ENCODE data around the gene CAMK1G.

CAMK1G gene

GRCh38 chr1:209565759-209566678 is 17.5 kb upstream of the CAMK1G start:
- DNase-seq = peak; percentile 82

GRCh38 chr1:209567698-209568175 is 15.8 kb upstream of the CAMK1G start:
- no peak for DNase-seq

- peak; percentile 82 for DNase-seq
Observed at GRCh38 chr1:209569455-209570207, 13.9 kb upstream of the CAMK1G start.

GRCh38 chr1:209570743-209571142 is 12.8 kb upstream of the CAMK1G start:
- no peak for DNase-seq

DNA sequence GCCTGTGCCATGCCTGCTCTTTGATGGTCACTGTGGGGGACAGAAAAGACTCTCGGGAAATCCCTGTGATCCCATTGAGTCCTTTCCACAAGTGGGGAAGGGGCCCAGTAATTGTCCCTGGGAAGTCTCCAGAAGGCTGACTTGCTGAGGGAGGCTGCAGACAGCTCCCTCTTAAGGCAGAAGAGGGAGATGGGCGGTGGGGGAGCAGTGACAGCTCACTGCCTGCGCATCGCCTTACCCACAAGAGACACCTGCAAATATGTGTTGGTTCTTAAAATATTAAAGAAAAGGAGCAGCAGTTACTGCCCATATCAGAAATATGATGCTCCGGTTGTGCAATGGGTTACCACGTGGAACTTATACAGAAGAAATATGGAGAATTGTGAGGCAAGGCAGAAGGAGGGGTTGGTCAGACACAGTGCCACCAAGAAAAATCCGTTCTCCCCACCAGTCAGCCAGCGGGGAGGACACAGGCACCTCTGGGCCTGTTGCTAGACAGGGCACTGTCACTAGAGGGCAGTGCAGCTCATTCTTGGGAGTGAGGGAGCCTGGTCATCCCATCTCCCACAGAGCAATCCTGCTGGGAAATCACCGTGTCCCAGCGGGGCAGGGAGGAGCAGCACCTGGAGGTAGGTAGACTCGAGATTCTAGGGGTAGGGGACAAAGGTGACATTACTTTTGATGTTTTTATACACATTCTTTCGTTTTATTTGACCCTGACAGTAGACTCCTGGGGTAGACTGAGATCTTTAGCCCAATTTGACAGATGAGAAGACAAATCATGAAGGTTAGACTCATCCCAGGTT is 6.9 kb upstream of the CAMK1G start:
- peak; percentile 49 for DNase-seq

DNA sequence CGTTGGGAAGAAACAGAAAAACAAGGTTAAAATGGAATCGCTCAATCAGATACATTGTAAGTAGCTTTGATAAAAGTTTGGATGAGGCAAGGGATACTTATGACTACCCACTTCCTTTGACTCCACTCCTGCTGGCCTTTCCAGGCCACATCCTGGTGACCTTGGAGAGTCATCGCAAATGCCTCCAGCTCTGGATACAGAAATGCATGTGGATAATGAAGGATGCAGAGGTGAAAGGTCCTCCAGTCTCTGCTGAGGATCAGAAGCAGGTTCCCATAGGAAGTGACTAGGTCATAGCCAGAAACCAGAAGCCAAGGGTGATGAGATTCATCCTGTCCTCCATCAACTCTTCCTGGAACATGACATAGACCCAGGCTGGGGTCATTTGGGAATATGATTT is 6.2 kb upstream of the CAMK1G start:
- no peak for DNase-seq

- no peak for DNase-seq
Observed at GRCh38 chr1:209580577-209580976, 2.9 kb upstream of the CAMK1G start.

DNA sequence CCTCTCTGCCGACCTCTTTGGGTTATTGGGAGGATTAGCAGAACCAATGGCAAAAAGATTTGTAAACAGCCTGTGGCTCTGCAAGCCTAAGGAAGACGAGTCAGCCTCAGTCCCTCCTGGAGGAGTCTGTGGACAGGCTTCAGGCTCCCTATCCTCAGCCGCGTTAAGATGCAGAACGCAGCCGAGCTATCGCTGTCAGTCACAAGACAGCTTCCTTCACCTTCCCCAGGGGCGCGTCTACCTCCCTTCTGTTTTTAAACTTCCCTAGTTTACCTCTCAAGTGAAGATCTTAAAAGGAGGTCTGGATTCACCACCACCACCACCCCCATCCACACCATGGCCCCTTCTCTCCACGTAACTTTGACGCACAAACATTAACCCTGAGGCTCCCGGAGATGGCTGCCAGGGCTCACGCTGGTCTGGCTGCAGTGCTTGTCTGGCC is 738 bp downstream of the CAMK1G start:
- DNase-seq = no peak

- no peak for DNase-seq
Observed at GRCh38 chr1:209585197-209585596, 1.7 kb downstream of the CAMK1G start.

DNA sequence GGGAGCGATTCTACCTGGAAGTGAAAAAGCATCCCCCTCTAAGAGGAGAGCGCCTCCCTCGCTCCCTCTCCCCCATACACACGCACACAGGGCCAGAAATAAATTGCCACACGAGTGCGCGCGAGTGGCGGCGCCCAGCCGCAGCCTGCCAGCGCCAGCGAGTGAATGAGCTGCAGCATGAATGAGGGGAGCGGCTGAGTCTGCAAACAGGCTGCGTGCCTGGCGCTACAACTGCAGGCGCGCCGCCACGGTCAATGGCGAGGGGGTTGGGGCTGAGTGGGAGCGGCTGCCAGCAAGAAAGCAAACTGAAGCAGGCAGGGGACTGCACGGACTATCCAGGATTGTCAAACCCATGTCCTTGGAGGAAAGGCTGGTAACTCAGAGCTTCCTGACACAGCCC is 2.2 kb downstream of the CAMK1G start:
- DNase-seq = peak; percentile 55

- DNase-seq = no peak
Observed at GRCh38 chr1:209586221-209586740, 2.8 kb downstream of the CAMK1G start.

GRCh38 chr1:209587789-209588188 is 4.3 kb downstream of the CAMK1G start:
- DNase-seq = no peak

- DNase-seq = no peak
Observed at GRCh38 chr1:209589440-209589839, 5.9 kb downstream of the CAMK1G start.

GRCh38 chr1:209589863-209590262 is 6.3 kb downstream of the CAMK1G start:
- DNase-seq = no peak

DNA sequence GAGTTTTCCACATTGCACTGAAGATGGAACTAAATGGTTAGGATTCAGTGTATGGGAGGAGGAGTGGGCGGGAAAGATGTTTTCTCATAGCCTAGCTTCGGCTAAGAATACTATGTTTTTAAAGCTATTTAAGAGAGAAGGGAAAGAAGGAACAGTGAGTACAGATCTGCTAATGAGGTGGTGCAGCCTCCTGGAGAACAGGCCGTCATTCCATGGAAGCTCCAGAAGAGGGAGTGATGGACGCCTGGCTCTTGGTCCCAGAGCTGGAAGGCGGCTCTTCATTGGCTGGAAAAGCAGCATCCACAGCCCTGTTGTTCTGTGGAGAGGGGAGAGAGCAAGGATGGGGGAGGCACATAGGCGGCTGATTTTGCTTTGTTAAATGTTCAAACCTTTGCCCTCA is 6.9 kb downstream of the CAMK1G start:
- no peak for DNase-seq

DNA sequence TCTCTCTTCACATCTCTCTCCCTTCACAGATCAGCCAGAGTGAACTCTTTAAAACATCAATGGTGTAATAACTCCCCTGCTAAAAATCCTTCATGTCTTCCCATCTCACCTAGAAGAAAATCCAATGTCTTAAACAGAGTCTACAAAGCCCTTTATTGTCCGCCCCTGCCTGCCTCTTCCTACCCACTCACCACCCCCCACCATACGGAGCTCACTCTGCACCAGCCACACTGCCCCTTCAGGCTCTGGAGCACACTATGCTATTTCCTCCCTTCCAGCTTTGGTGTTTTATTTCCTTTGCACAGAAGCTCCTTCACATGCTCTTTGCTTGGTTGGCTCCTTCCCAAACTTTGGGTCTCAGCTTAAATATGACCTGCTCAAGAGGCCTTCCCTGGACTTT is 10.2 kb downstream of the CAMK1G start:
- DNase-seq = no peak

DNA sequence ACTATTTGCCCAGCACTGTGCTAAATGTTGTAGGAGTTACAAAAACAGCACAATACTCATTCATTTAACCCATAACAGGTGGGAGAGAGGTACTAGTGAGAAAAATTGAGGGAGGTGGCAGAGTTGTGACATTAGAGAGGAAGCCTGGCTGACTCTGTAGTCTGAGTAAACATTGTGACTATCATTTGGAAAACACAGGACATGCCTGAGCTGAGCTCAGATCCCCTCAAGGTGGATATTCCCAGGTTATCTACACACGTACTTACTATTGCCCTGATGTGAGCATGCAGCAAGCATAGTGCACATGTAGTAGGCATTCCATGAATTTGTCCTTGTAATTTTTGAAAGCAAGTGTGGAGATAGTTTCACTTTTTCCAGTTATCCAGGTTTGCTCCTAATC is 10.9 kb downstream of the CAMK1G start:
- no peak for DNase-seq

- DNase-seq = no peak
Observed at GRCh38 chr1:209595028-209595427, 11.5 kb downstream of the CAMK1G start.

DNA sequence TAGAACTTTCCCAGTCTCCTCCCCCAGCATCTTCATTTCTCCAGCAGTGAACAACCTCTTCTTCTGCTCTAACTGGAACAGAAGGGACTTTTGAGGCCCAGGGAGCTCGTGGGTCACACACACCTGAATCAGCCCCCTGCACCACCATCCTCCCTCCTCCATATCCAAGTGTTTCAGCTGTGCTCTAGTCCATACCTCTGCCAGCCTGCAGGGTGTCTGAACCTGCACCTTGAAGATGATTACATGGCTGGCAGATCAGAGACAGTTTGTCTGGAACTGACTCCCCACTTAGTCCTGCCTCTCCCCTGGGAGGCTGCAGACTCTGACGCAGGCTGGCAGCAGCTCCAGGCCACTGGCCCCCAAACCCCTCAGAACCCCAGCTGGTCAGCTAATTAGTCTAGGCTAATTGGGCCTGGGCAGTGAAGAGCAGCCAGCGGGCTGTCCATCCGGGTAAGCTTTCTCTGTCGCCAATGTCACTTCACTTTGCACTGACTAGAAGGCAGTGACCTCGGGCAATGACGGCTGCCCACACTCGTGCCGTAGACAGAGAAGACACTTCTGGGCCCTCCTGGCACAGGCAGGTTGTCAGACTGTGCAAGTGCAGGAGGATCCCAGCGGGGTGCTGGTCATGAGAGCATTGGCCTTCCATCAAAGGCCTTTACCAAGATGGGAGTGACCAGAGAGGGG is 12.2 kb downstream of the CAMK1G start:
- DNase-seq = no peak

DNA sequence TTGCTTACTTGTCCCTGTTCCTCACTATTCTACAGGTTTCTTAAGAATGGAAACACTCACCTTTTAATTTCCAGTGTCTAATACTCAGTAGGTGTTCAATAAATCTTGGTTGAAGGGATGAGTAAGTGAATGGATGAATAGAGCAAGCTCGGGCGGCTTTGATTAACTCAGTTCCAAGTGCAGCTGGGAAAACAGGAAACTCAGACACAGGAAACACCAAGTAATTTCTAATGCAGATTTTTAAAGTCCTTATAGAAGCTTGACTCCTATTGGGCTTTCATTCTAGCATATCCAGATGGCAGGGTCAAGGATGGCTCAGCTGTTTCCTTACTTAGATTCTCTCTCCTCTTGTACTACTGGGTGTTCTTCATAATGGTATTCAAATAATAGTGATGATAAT is 14.0 kb downstream of the CAMK1G start:
- DNase-seq = no peak

DNA sequence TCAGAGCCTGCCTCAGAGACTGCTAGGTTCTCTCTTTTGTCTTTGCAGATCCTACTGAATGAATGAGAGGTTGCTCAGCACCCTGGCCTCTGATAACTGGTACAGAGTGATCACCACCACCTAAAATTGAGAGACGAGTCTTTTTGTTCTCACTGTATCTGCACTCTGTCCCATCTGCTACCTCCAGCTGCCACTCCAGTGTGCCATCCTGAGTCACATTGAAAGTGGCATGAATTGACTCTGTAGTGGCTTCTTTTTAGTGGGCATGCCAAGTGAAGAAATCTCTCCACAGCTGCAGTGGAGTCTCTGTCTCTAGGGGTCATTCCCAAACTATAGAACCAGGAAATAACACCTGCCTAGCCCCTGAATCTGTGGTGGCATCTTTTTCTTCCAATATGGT is 14.7 kb downstream of the CAMK1G start:
- no peak for DNase-seq

GRCh38 chr1:209600541-209600940 is 17.0 kb downstream of the CAMK1G start:
- DNase-seq = no peak
